ENCODE data around the gene ZNF326.
"Not testable (repeated sequence)": the region's sequence is repeated elsewhere in the genome, so short reads cannot be mapped to it uniquely, and the experiment has no call there.

The ZNF326 gene

GRCh38 chr1:89966656-89967055, 28.3 kb upstream of the ZNF326 start:
- DNase-seq (ENCODE audit: low read depth): no peak

GRCh38 chr1:89971600-89971999, 23.3 kb upstream of the ZNF326 start:
- DNase-seq (ENCODE audit: low read depth): no peak

GRCh38 chr1:89972024-89972423, 22.9 kb upstream of the ZNF326 start:
- no peak for DNase-seq (ENCODE audit: low read depth)

- no peak for DNase-seq (ENCODE audit: low read depth)
Observed at GRCh38 chr1:89973471-89974127, 21.3 kb upstream of the ZNF326 start.

GRCh38 chr1:89974256-89974655, 20.7 kb upstream of the ZNF326 start:
- no peak for DNase-seq (ENCODE audit: low read depth)

- no peak for DNase-seq (ENCODE audit: low read depth)
Observed at GRCh38 chr1:89974696-89975470, 20.0 kb upstream of the ZNF326 start.

- no peak for DNase-seq (ENCODE audit: low read depth)
Observed at GRCh38 chr1:89975540-89976125, 19.3 kb upstream of the ZNF326 start.

GRCh38 chr1:89978755-89979154, 16.2 kb upstream of the ZNF326 start:
- DNase-seq (ENCODE audit: low read depth): no peak

- DNase-seq (ENCODE audit: low read depth): no peak
Observed at GRCh38 chr1:89980605-89981004, 14.3 kb upstream of the ZNF326 start.

- DNase-seq (ENCODE audit: low read depth): not testable (repeated sequence)
Observed at GRCh38 chr1:89982846-89983245, 12.1 kb upstream of the ZNF326 start.

GRCh38 chr1:89984564-89985116, 10.3 kb upstream of the ZNF326 start:
- not testable (repeated sequence) for DNase-seq (ENCODE audit: low read depth)

- no peak for DNase-seq (ENCODE audit: low read depth)
Observed at GRCh38 chr1:89986020-89986419, 8.9 kb upstream of the ZNF326 start.

- peak; percentile 11 for DNase-seq (ENCODE audit: low read depth)
Observed at GRCh38 chr1:89987159-89987819, 7.6 kb upstream of the ZNF326 start.

GRCh38 chr1:89989099-89989498, 5.8 kb upstream of the ZNF326 start:
- DNase-seq (ENCODE audit: low read depth): no peak

GRCh38 chr1:89989799-89990198, 5.1 kb upstream of the ZNF326 start:
- DNase-seq (ENCODE audit: low read depth): no peak

GRCh38 chr1:89990976-89991831, 3.7 kb upstream of the ZNF326 start:
- DNase-seq (ENCODE audit: low read depth): no peak

- no peak for DNase-seq (ENCODE audit: low read depth)
Observed at GRCh38 chr1:89993541-89993940, 1.4 kb upstream of the ZNF326 start.

- DNase-seq (ENCODE audit: low read depth): no peak
Observed at GRCh38 chr1:89994231-89994804, 592 bp upstream of the ZNF326 start.

GRCh38 chr1:89995598-89996449, 914 bp downstream of the ZNF326 start:
- DNase-seq (ENCODE audit: low read depth): no peak

GRCh38 chr1:89996450-89997110, 1.7 kb downstream of the ZNF326 start:
- no peak for DNase-seq (ENCODE audit: low read depth)

Measured in T-helper 22 cell (primary cell).